Natural killer cell (primary cell): ENCODE measurements around the gene AADACL3. TPM values are rescaled to one million over a fixed set of nuclear protein-coding genes. Genes with fewer than 3 reads are reported as not detected.

ENCODE experiments used
- ATAC-seq, 3 donors: fragments of 150-1000 bp in 2 of 3; fragments of 200-7000 bp in 1 of 3; cut with Tn5 transposase; 1 replicate in 1 of 3; 2 replicates in 2 of 3; pipeline ENCODE4 v1.10.0; 2021; ENCODE audit warnings: mild to moderate bottlenecking in 2 of 3, moderate library complexity in 2 of 3
- DNase-seq, 2 donors: peaks; one replicate each; pipeline versions ENCODE4 v3.0.0 to v3.0.0-alpha.2; 2013 to 2021; ENCODE audit warnings: mixed read lengths in 1 of 2
- H3K27ac ChIP-seq: one replicate; pipeline ENCODE4 v1.5.1; 2013; ENCODE audit warnings: mild to moderate bottlenecking, low read length
- H3K27me3 ChIP-seq: one replicate; pipeline ENCODE4 v1.6.1; 2013; ENCODE audit warnings: low read length; ENCODE audit not compliant: control insufficient read depth, insufficient read depth
- H3K36me3 ChIP-seq: one replicate; pipeline ENCODE4 v1.6.1; 2013; ENCODE audit warnings: low read length; ENCODE audit not compliant: control insufficient read depth, insufficient read depth
- H3K4me1 ChIP-seq: one replicate; pipeline ENCODE4 v1.6.1; 2013; ENCODE audit warnings: low read length; ENCODE audit not compliant: control insufficient read depth, insufficient read depth
- H3K4me3 ChIP-seq: one replicate; pipeline ENCODE4 v1.5.1; 2013; ENCODE audit warnings: low read length
- H3K9me3 ChIP-seq: one replicate; pipeline ENCODE4 v1.6.1; 2013; ENCODE audit warnings: low read length; ENCODE audit not compliant: control insufficient read depth, insufficient read depth
- H3K27ac Mint-ChIP-seq, 2 donors: one replicate each; pipeline ENCODE4 v1.8.0; 2022; ENCODE audit warnings: mild to moderate bottlenecking in 2 of 2, mixed read lengths in 2 of 2, moderate library complexity in 1 of 2
- H3K27me3 Mint-ChIP-seq, 2 donors: one replicate each; pipeline ENCODE4 v1.8.0; 2022; ENCODE audit warnings: low read depth in 2 of 2, mixed read lengths in 2 of 2
- H3K36me3 Mint-ChIP-seq: one replicate; pipeline ENCODE4 v1.8.0; 2022; ENCODE audit warnings: mixed read lengths
- H3K4me1 Mint-ChIP-seq, 2 donors: one replicate each; pipeline ENCODE4 v1.8.0; 2022; ENCODE audit warnings: mixed read lengths in 2 of 2
- H3K4me3 Mint-ChIP-seq: one replicate; pipeline ENCODE4 v1.8.0; 2022; ENCODE audit warnings: mild to moderate bottlenecking, moderate library complexity, mixed read lengths
- H3K9me3 Mint-ChIP-seq, 2 donors: one replicate each; pipeline ENCODE4 v1.8.0; 2022; ENCODE audit warnings: mixed read lengths in 2 of 2
- CTCF ChIP-seq: fragments of 200-600 bp; IDR thresholded peaks from one replicate; pipeline ENCODE4 v1.8.0; 2022; ENCODE audit warnings: antibody characterized with exemption
- WGBS: methylation state at CpG from one replicate; pipeline ENCODE4 v1.1.7; 2013; ENCODE audit warnings: missing lambda C conversion rate; ENCODE audit not compliant: insufficient coverage; 5-methylcytosine and 5-hydroxymethylcytosine counted together
- intact Hi-C: fragments of 100-400 bp; cut with micrococcal nuclease; formaldehyde crosslinking; loops from one replicate; pipeline ENCODE4 v1.14.2; 2022
- total RNA-seq, 4 donors: library from RNA; stranded (reverse); fragments of 120-200 nt in 1 of 4; gene quantifications; one replicate each; pipeline versions ENCODE4 v1.2.3 to v1.2.4, GENCODE V29; 2013 to 2022

Gene AADACL3
- total RNA-seq, 3 donors from 2014 or later (not counting 1 experiment from before 2014, with no cell fraction given) = not detected

- peaks cover 10 to 32% of the 10 kb centered on the region in 2 donors for H3K27me3 Mint-ChIP-seq
- no peaks in the 10 kb centered on the region for H3K36me3 Mint-ChIP-seq
- no peaks in the 10 kb centered on the region for H3K9me3 ChIP-seq
These were observed 38.3 kb upstream of the AADACL3 start for GRCh38 chr1:12677565-12677964.

GRCh38 chr1:12678350-12678749 lies 37.6 kb upstream of the AADACL3 start:
- no peak overlapping the region for H3K4me3 Mint-ChIP-seq
- 56% methylated on average over 2 of the region's 2 CpGs for WGBS
- no peak overlapping the region for H3K27ac Mint-ChIP-seq
- peaks cover 0 to 5% of the 10 kb centered on the region in 2 donors for H3K9me3 Mint-ChIP-seq
- peaks cover 14 to 33% of the 10 kb centered on the region in 2 donors for H3K27me3 Mint-ChIP-seq
- no peak for TF ChIP-seq CTCF
- H3K27ac ChIP-seq = no peak overlapping the region
- no peak for DNase-seq
- no peaks in the 10 kb centered on the region for H3K27me3 ChIP-seq
- H3K4me1 ChIP-seq = no peaks in the 10 kb centered on the region
- no peaks in the 10 kb centered on the region for H3K36me3 Mint-ChIP-seq
- no peak overlapping the region for H3K4me3 ChIP-seq
- H3K4me1 Mint-ChIP-seq = no peaks in the 10 kb centered on the region
- intact Hi-C loops = no loop called here
- no peaks in the 10 kb centered on the region for H3K36me3 ChIP-seq
- H3K9me3 ChIP-seq = no peaks in the 10 kb centered on the region
- ATAC-seq = no peak

More at GRCh38 chr1:12677565-12677964, 38.3 kb upstream of the AADACL3 start:
- intact Hi-C loops = no loop called here
- Mint-ChIP-seq H3K4me3 (no peak overlapping the region), H3K9me3 (peaks cover 0 to 5% of the 10 kb centered on the region in 2 donors), H3K4me1 (no peaks in the 10 kb centered on the region), H3K27ac (no peak overlapping the region)
- Histone ChIP-seq H3K27me3 (no peaks in the 10 kb centered on the region), H3K4me3 (no peak overlapping the region), H3K36me3 (no peaks in the 10 kb centered on the region), H3K4me1 (no peaks in the 10 kb centered on the region), H3K27ac (no peak overlapping the region)
- ATAC-seq (no peak), DNase-seq (no peak)
- TF ChIP-seq CTCF = no peak
- WGBS = 88% methylated on average over 1 of the region's 1 CpG

- Mint-ChIP-seq H3K36me3 (no peaks in the 10 kb centered on the region), H3K4me3 (no peak overlapping the region), H3K9me3 (peaks cover 0 to 5% of the 10 kb centered on the region in 2 donors), H3K27me3 (peaks cover 14 to 37% of the 10 kb centered on the region in 2 donors), H3K4me1 (no peaks in the 10 kb centered on the region), H3K27ac (no peak overlapping the region)
- H3K27ac ChIP-seq = no peak overlapping the region
- TF ChIP-seq CTCF = no peak
- intact Hi-C loops = no loop called here
- ATAC-seq = no peak
- H3K36me3 ChIP-seq = no peaks in the 10 kb centered on the region
- H3K4me1 ChIP-seq = no peaks in the 10 kb centered on the region
- H3K27me3 ChIP-seq = no peaks in the 10 kb centered on the region
- 92% methylated on average over 3 of the region's 3 CpGs for WGBS
- no peaks in the 10 kb centered on the region for H3K9me3 ChIP-seq
- no peak overlapping the region for H3K4me3 ChIP-seq
- DNase-seq = no peak
These were observed 37.1 kb upstream of the AADACL3 start for GRCh38 chr1:12678820-12679219.

DNA sequence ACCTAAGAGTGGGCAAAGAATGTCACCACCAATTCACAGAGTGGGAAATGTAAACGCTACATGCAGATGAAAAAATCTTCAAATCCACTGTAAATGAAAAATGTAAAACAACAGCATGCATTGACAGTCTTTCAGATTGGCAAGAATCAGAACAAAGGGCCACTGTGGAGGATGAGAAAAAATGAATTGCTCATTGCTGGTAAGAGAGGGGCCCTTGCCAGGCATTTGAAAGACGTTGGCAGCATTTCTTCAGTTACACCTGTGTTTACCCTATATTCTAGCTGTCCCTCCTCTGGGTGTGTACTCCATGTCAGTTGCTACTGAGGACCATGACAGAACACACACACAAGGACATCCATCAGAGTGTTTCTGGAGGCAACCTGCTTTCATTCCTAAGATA lies 25.8 kb upstream of the AADACL3 start:
- no peaks in the 10 kb centered on the region for H3K9me3 Mint-ChIP-seq
- peaks cover 2% of the 10 kb centered on the region for H3K27me3 ChIP-seq
- peaks cover 9 to 14% of the 10 kb centered on the region in 2 donors for H3K27me3 Mint-ChIP-seq
- no peak overlapping the region for H3K27ac ChIP-seq
- 89% methylated on average over 2 of the region's 2 CpGs for WGBS
- no peak overlapping the region for H3K4me3 Mint-ChIP-seq
- ATAC-seq (no peak), DNase-seq (no peak)
- intact Hi-C loops = no loop called here
- no peaks in the 10 kb centered on the region for H3K4me1 ChIP-seq
- H3K4me3 ChIP-seq = no peak overlapping the region
- no peaks in the 10 kb centered on the region for H3K9me3 ChIP-seq
- no peaks in the 10 kb centered on the region for H3K36me3 ChIP-seq
- no peak overlapping the region for H3K27ac Mint-ChIP-seq
- no peak for TF ChIP-seq CTCF
- H3K36me3 Mint-ChIP-seq = no peaks in the 10 kb centered on the region
- no peaks in the 10 kb centered on the region for H3K4me1 Mint-ChIP-seq
